Stimulated activated naive B cell treated with anti-CD40 and anti-IgM and Interleukin-4, amounts not matched to agents 10 μg/mL and 1 μg/mL and 100 μg/mL, for 72 hours (primary cell): ENCODE measurements around the gene SSTR3.

ENCODE experiments used
- ATAC-seq, 2 donors: fragments of 150-1000 bp; cut with Tn5 transposase; replicated peaks; 2 replicates each; pipeline ENCODE4 v1.10.0; 2021; ENCODE audit warnings: moderate library complexity in 1 of 2
- DNase-seq: peaks from one replicate; pipeline ENCODE4 v3.0.0; 2021
- H3K27ac Mint-ChIP-seq: one replicate; pipeline ENCODE4 v1.8.0; 2022; ENCODE audit warnings: mild to moderate bottlenecking, mixed read lengths
- H3K27me3 Mint-ChIP-seq, 2 donors: one replicate each; pipeline ENCODE4 v1.8.0; 2022; ENCODE audit warnings: mixed read lengths in 2 of 2
- H3K36me3 Mint-ChIP-seq, 2 donors: one replicate each; pipeline ENCODE4 v1.8.0; 2022; ENCODE audit warnings: mixed read lengths in 2 of 2, mild to moderate bottlenecking in 1 of 2
- H3K4me1 Mint-ChIP-seq, 2 donors: one replicate each; pipeline ENCODE4 v1.8.0; 2022; ENCODE audit warnings: mixed read lengths in 2 of 2, mild to moderate bottlenecking in 1 of 2
- H3K4me3 Mint-ChIP-seq, 2 donors: one replicate each; pipeline ENCODE4 v1.8.0; 2022; ENCODE audit warnings: mild to moderate bottlenecking in 2 of 2, mixed read lengths in 2 of 2, moderate library complexity in 1 of 2
- H3K9me3 Mint-ChIP-seq, 2 donors: one replicate each; pipeline ENCODE4 v1.8.0; 2022; ENCODE audit warnings: mixed read lengths in 2 of 2, mild to moderate bottlenecking in 1 of 2

The SSTR3 gene

GRCh38 chr22:37248251-37248650, 36.0 kb upstream of the SSTR3 start:
- DNase-seq (no peak), ATAC-seq (no peak)
- Mint-ChIP-seq H3K9me3 (no peaks in the 10 kb centered on the region), H3K27ac (peak overlapping the region; percentile 37), H3K27me3 (no peaks in the 10 kb centered on the region), H3K4me3 (no peak overlapping the region), H3K4me1 (peaks cover 31 to 51% of the 10 kb centered on the region in 2 donors), H3K36me3 (peaks cover 4 to 8% of the 10 kb centered on the region in 2 donors)

- Mint-ChIP-seq H3K27me3 (no peaks in the 10 kb centered on the region), H3K4me3 (peak overlapping the region in 1 of 2 donors; percentile 68), H3K36me3 (peaks cover 21 to 28% of the 10 kb centered on the region in 2 donors), H3K4me1 (peaks cover 42 to 68% of the 10 kb centered on the region in 2 donors), H3K27ac (no peak overlapping the region), H3K9me3 (no peaks in the 10 kb centered on the region)
- DNase-seq: no peak
- no peak for ATAC-seq
These were observed 33.5 kb upstream of the SSTR3 start for GRCh38 chr22:37245740-37246139.

GRCh38 chr22:37244922-37245722, 32.8 kb upstream of the SSTR3 start:
- peak overlapping the region; percentile 95 for H3K27ac Mint-ChIP-seq
- H3K27me3 Mint-ChIP-seq: no peaks in the 10 kb centered on the region
- H3K4me3 Mint-ChIP-seq: peak overlapping the region; percentile 93 to 96
- DNase-seq: peak; percentile 49
- ATAC-seq: peak; percentile 20 to 40
- H3K4me1 Mint-ChIP-seq: peaks cover 44 to 70% of the 10 kb centered on the region in 2 donors
- no peaks in the 10 kb centered on the region for H3K9me3 Mint-ChIP-seq
- peaks cover 27 to 34% of the 10 kb centered on the region in 2 donors for H3K36me3 Mint-ChIP-seq

- ATAC-seq (peak; percentile 63 to 66), DNase-seq (peak; percentile 83)
- Mint-ChIP-seq H3K27me3 (no peaks in the 10 kb centered on the region), H3K4me3 (peak within 1 kb of the TSS; percentile 93 to 96), H3K4me1 (peaks cover 45 to 72% of the 10 kb centered on the region in 2 donors), H3K27ac (peak within 1 kb of the TSS; percentile 95), H3K36me3 (peaks cover 31 to 40% of the 10 kb centered on the region in 2 donors), H3K9me3 (no peaks in the 10 kb centered on the region)
These were observed 32.0 kb upstream of the SSTR3 start, which contains the start of gene RAC2 for GRCh38 chr22:37244114-37244921. Gene RAC2 (minus strand): TSS chr22:37244269. CDS start chr22:37244148, 121 bp downstream.

GRCh38 chr22:37243402-37244113, 31.3 kb upstream of the SSTR3 start:
- no peak for DNase-seq

GRCh38 chr22:37242395-37242918, 30.2 kb upstream of the SSTR3 start:
- H3K4me3 Mint-ChIP-seq: peak overlapping the region; percentile 93 to 96
- peak; percentile 78 to 83 for ATAC-seq
- H3K9me3 Mint-ChIP-seq: no peaks in the 10 kb centered on the region
- DNase-seq: peak; percentile 93
- peaks cover 45 to 55% of the 10 kb centered on the region in 2 donors for H3K36me3 Mint-ChIP-seq
- H3K27ac Mint-ChIP-seq: peak overlapping the region; percentile 95
- H3K27me3 Mint-ChIP-seq: no peaks in the 10 kb centered on the region
- peaks cover 51 to 81% of the 10 kb centered on the region in 2 donors for H3K4me1 Mint-ChIP-seq

More at GRCh38 chr22:37243402-37244113, 31.3 kb upstream of the SSTR3 start:
- Mint-ChIP-seq H3K27ac (peak overlapping the region; percentile 95), H3K4me1 (peaks cover 50 to 78% of the 10 kb centered on the region in 2 donors), H3K36me3 (peaks cover 36 to 46% of the 10 kb centered on the region in 2 donors), H3K4me3 (peak overlapping the region; percentile 93 to 96), H3K9me3 (no peaks in the 10 kb centered on the region), H3K27me3 (no peaks in the 10 kb centered on the region)
- ATAC-seq: peak; percentile 4 to 6

GRCh38 chr22:37241351-37242142, 29.3 kb upstream of the SSTR3 start:
- Mint-ChIP-seq H3K4me3 (peak overlapping the region; percentile 93 to 96), H3K27ac (peak overlapping the region; percentile 95), H3K36me3 (peaks cover 53 to 64% of the 10 kb centered on the region in 2 donors), H3K9me3 (no peaks in the 10 kb centered on the region), H3K4me1 (peaks cover 57 to 85% of the 10 kb centered on the region in 2 donors), H3K27me3 (no peaks in the 10 kb centered on the region)
- DNase-seq (no peak), ATAC-seq (no peak)

GRCh38 chr22:37240941-37241320, 28.7 kb upstream of the SSTR3 start:
- Mint-ChIP-seq H3K27me3 (no peaks in the 10 kb centered on the region), H3K36me3 (peaks cover 58 to 71% of the 10 kb centered on the region in 2 donors), H3K9me3 (no peaks in the 10 kb centered on the region), H3K4me1 (peaks cover 61 to 92% of the 10 kb centered on the region in 2 donors), H3K27ac (peak overlapping the region; percentile 95), H3K4me3 (peak overlapping the region; percentile 93 to 96)
- DNase-seq (no peak), ATAC-seq (no peak)

- Mint-ChIP-seq H3K36me3 (peaks cover 64 to 75% of the 10 kb centered on the region in 2 donors), H3K4me3 (peak overlapping the region; percentile 93 to 96)
These were observed 28.1 kb upstream of the SSTR3 start for GRCh38 chr22:37240240-37240940.

GRCh38 chr22:37239336-37240239, 27.3 kb upstream of the SSTR3 start:
- Mint-ChIP-seq H3K4me3 (peak overlapping the region; percentile 62 to 93), H3K36me3 (peaks cover 72 to 83% of the 10 kb centered on the region in 2 donors)
- no peak for DNase-seq

More at GRCh38 chr22:37240240-37240940, 28.1 kb upstream of the SSTR3 start:
- H3K4me1 Mint-ChIP-seq: peaks cover 64 to 92% of the 10 kb centered on the region in 2 donors
- no peaks in the 10 kb centered on the region for H3K27me3 Mint-ChIP-seq
- ATAC-seq (no peak), DNase-seq (no peak)
- no peaks in the 10 kb centered on the region for H3K9me3 Mint-ChIP-seq
- peak overlapping the region; percentile 95 for H3K27ac Mint-ChIP-seq

GRCh38 chr22:37237371-37238268, 25.3 kb upstream of the SSTR3 start:
- H3K4me1 Mint-ChIP-seq: peaks cover 76 to 96% of the 10 kb centered on the region in 2 donors
- ATAC-seq: no peak
- no peak for DNase-seq
- H3K27ac Mint-ChIP-seq: peak overlapping the region; percentile 60
- H3K36me3 Mint-ChIP-seq: peaks cover 75 to 90% of the 10 kb centered on the region in 2 donors
- peak overlapping the region; percentile 44 to 64 for H3K4me3 Mint-ChIP-seq
- H3K9me3 Mint-ChIP-seq: no peaks in the 10 kb centered on the region
- H3K27me3 Mint-ChIP-seq: no peaks in the 10 kb centered on the region

More at GRCh38 chr22:37239336-37240239, 27.3 kb upstream of the SSTR3 start:
- Mint-ChIP-seq H3K27ac (peak overlapping the region; percentile 95), H3K9me3 (no peaks in the 10 kb centered on the region), H3K4me1 (peaks cover 66 to 92% of the 10 kb centered on the region in 2 donors), H3K27me3 (no peaks in the 10 kb centered on the region)
- no peak for ATAC-seq
